Measurements from ENCODE around the gene NAALAD2. TPM values are rescaled to one million over a fixed set of nuclear protein-coding genes. Genes with fewer than 3 reads are reported as not detected.
"Not testable (repeated sequence)": the region's sequence is repeated elsewhere in the genome, so short reads cannot be mapped to it uniquely, and the experiment has no call there.

NAALAD2 gene
- total RNA-seq, 1 donor = 3.7 TPM

DNA sequence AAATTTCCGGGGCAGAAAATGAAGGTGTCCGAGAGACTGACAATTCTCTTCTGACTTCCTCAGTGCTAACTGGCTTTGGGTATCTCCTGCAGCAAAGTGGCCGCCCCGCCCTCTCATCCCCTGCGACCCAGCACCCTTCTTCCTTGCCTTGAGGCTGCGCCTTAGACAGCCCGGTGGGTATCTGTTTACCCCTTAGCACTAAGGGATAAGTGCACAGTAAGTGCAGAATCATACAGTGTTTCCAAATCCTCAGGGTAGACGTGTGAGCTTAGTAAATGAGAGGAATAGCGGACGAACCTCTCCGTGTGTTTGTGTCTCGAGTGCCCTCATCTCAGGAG, 88.8 kb downstream of the NAALAD2 start:
- TF ChIP-seq, protein P1, sequence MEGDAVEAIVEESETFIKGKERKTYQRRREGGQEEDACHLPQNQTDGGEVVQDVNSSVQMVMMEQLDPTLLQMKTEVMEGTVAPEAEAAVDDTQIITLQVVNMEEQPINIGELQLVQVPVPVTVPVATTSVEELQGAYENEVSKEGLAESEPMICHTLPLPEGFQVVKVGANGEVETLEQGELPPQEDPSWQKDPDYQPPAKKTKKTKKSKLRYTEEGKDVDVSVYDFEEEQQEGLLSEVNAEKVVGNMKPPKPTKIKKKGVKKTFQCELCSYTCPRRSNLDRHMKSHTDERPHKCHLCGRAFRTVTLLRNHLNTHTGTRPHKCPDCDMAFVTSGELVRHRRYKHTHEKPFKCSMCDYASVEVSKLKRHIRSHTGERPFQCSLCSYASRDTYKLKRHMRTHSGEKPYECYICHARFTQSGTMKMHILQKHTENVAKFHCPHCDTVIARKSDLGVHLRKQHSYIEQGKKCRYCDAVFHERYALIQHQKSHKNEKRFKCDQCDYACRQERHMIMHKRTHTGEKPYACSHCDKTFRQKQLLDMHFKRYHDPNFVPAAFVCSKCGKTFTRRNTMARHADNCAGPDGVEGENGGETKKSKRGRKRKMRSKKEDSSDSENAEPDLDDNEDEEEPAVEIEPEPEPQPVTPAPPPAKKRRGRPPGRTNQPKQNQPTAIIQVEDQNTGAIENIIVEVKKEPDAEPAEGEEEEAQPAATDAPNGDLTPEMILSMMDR (IDR thresholded peaks at IDR 0.05; ENCODE audit: insufficient read depth, low read length) = no peak
- no peak for DNase-seq (ENCODE audit: low read depth)
- peak overlapping the region; percentile 85 for H3K4me3 ChIP-seq (ENCODE audit: low read depth, low read length)

- TF ChIP-seq, protein P1 (IDR thresholded peaks at IDR 0.05; ENCODE audit: insufficient read depth, low read length) = no peak
- DNase-seq (ENCODE audit: low read depth) = no peak
- no peak overlapping the region for H3K4me3 ChIP-seq (ENCODE audit: low read depth, low read length)
Observed at GRCh38 chr11:90228056-90228455, 93.6 kb downstream of the NAALAD2 start.

DNA sequence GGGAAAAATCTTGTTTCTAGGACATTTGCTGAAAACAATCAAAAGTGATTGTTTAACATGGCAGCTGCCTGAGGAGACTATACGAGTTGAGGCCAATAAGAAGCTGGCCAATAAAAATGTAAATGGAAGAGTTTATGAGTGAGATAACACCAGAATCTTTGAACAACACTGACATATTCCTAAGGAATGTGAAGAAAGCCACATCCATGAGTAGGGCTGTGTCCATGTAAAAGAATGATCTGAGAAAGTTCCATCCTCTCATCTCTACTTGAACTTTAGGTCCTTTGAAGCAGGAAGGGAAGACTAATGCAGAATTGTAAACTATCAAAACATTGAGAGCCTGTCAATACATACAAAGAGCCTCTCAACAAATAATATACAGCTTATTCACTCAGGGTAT, 95.3 kb downstream of the NAALAD2 start:
- TF ChIP-seq, protein P1 (IDR thresholded peaks at IDR 0.05; ENCODE audit: insufficient read depth, low read length) = no peak
- no peak overlapping the region for H3K4me3 ChIP-seq (ENCODE audit: low read depth, low read length)
- DNase-seq (ENCODE audit: low read depth) = no peak

- no peak overlapping the region for H3K4me3 ChIP-seq (ENCODE audit: low read depth, low read length)
- TF ChIP-seq, protein P1 (IDR thresholded peaks at IDR 0.05; ENCODE audit: insufficient read depth, low read length) = no peak
- no peak for DNase-seq (ENCODE audit: low read depth)
Observed at GRCh38 chr11:90234977-90235376, 100.5 kb downstream of the NAALAD2 start.

DNA sequence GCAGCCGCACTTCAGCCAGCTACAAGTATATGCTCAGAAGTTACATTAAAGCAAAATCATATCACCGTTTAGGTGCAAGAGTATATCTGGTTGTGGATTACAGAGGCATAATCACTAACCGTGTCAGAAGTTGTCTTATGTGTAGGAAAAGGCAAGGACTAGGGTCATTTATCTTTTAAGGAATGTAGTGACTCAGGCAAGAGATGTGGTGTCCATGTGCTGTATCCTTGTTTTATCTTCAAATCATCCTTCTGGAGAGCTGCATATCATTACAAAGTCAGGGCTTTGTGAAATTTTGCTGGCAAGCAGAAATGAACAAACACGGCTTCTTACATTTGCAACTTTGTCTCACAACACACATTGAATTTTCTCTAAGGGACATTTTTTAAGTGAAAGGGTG, 101.1 kb downstream of the NAALAD2 start:
- no peak for DNase-seq (ENCODE audit: low read depth)
- no peak overlapping the region for H3K4me3 ChIP-seq (ENCODE audit: low read depth, low read length)
- TF ChIP-seq, protein P1 (IDR thresholded peaks at IDR 0.05; ENCODE audit: insufficient read depth, low read length) = no peak

DNA sequence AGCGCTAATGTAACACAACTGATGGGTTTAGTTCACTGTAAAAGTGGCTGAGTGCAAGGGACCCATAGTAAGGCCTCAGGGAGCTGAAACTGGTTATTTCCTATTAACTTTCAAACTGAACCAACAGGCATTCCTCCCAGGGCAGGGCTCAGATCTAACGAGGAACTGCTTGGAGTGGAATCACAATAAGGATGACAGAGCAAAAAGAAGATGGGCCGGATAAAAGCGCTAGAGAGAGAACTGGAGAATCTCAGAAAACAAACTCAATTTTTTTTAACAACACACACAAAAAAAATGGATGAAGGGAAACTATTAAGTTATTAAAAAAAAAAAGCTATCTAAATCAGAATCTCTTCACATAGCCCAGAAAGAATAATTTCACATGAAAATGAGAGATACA, 102.5 kb downstream of the NAALAD2 start:
- no peak for DNase-seq (ENCODE audit: low read depth)
- TF ChIP-seq, protein P1 (IDR thresholded peaks at IDR 0.05; ENCODE audit: insufficient read depth, low read length) = no peak
- no peak overlapping the region for H3K4me3 ChIP-seq (ENCODE audit: low read depth, low read length)

- DNase-seq (ENCODE audit: low read depth); H3K4me3 ChIP-seq (ENCODE audit: low read depth, low read length): not testable (repeated sequence)
Observed at GRCh38 chr11:90239967-90240636, 105.6 kb downstream of the NAALAD2 start.
